ENCODE results near the gene TXNDC2. TPM values are rescaled to one million over a fixed set of nuclear protein-coding genes. Genes with fewer than 3 reads are reported as not detected.
"Not testable (repeated sequence)": the region's sequence is repeated elsewhere in the genome, so short reads cannot be mapped to it uniquely, and the experiment has no call there.

TXNDC2 gene
- total RNA-seq, 2 donors from 2014 or later, result 3.6 TPM; not detected in 1

DNA sequence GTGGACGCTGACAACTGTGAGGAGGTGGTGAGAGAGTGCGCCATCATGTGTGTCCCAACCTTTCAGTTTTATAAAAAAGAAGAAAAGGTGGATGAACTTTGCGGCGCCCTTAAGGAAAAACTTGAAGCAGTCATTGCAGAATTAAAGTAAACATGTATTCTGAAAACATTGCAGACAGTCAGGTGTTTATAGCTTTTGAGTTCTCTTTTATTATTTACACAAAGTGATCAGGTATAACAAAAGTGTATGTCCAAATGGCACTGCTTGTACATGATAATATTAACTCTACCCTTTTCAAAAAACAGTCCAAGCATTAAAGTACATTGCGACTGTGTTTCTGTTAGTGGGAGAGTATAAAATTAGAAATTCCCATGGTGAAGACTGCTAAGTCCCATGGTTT lies 2.2 kb downstream of the TXNDC2 start:
- H3K4me1 ChIP-seq (replicated peaks), result no peaks in the 10 kb centered on the region
- H3K9me3 ChIP-seq, result no peaks in the 10 kb centered on the region
- H3K27me3 ChIP-seq (replicated peaks; ENCODE audit: insufficient read depth), result no peaks in the 10 kb centered on the region
- WGBS, result 75% methylated on average over 5 of the region's 5 CpGs
- H3K36me3 ChIP-seq, result no peaks in the 10 kb centered on the region
- peak overlapping the region in 1 of 2 donors; percentile 63 for H3K27ac ChIP-seq
- no peak for DNase-seq (ENCODE audit: low spot score)
- intact Hi-C loops (cut with DNase I), result no loop called here
- no peak for TF ChIP-seq POLR2A (IDR thresholded peaks at IDR 0.05)
- TF ChIP-seq POLR2AphosphoS5 (IDR thresholded peaks at IDR 0.05), result peak; percentile 66
- TF ChIP-seq, protein P1, sequence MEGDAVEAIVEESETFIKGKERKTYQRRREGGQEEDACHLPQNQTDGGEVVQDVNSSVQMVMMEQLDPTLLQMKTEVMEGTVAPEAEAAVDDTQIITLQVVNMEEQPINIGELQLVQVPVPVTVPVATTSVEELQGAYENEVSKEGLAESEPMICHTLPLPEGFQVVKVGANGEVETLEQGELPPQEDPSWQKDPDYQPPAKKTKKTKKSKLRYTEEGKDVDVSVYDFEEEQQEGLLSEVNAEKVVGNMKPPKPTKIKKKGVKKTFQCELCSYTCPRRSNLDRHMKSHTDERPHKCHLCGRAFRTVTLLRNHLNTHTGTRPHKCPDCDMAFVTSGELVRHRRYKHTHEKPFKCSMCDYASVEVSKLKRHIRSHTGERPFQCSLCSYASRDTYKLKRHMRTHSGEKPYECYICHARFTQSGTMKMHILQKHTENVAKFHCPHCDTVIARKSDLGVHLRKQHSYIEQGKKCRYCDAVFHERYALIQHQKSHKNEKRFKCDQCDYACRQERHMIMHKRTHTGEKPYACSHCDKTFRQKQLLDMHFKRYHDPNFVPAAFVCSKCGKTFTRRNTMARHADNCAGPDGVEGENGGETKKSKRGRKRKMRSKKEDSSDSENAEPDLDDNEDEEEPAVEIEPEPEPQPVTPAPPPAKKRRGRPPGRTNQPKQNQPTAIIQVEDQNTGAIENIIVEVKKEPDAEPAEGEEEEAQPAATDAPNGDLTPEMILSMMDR (IDR thresholded peaks at IDR 0.05), result no peak
- H3K4me3 ChIP-seq, result no peak overlapping the region

DNA sequence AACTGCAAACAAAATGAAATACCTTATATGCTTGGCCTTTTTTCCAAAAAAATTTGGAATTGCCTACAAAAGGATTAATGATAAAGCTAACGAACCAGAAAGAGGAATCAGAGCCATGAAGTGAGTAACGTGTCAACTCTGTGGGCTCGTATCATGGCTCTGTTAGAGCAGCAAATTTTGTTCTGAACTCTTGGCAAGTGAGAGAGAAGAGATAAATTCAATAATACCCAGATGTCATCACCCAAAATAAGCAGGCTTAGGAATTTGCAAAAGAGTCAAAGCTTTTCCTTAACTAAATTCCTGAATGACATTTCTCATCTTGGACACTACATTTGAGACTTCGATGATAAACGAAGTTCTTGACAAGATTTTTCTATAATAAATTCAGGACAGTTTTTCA lies 4.4 kb downstream of the TXNDC2 start:
- H3K4me1 ChIP-seq (replicated peaks), result no peaks in the 10 kb centered on the region
- intact Hi-C loops (cut with DNase I), result no loop called here
- no peaks in the 10 kb centered on the region for H3K36me3 ChIP-seq
- DNase-seq (ENCODE audit: low spot score), result no peak
- H3K27ac ChIP-seq, result no peak overlapping the region
- no peaks in the 10 kb centered on the region for H3K27me3 ChIP-seq (replicated peaks; ENCODE audit: insufficient read depth)
- no peaks in the 10 kb centered on the region for H3K9me3 ChIP-seq
- 80% methylated on average over 5 of the region's 5 CpGs for WGBS
- TF ChIP-seq, protein P1 (IDR thresholded peaks at IDR 0.05), result no peak
- TF ChIP-seq POLR2AphosphoS5 (IDR thresholded peaks at IDR 0.05), result no peak
- TF ChIP-seq POLR2A (IDR thresholded peaks at IDR 0.05), result no peak
- H3K4me3 ChIP-seq, result no peak overlapping the region

GRCh38 chr18:9890957-9891356 lies 5.2 kb downstream of the TXNDC2 start:
- H3K4me3 ChIP-seq, result no peak overlapping the region
- no peak for TF ChIP-seq POLR2A (IDR thresholded peaks at IDR 0.05)
- TF ChIP-seq, protein P1 (IDR thresholded peaks at IDR 0.05), result no peak
- no peaks in the 10 kb centered on the region for H3K9me3 ChIP-seq
- no peaks in the 10 kb centered on the region for H3K36me3 ChIP-seq
- no peak overlapping the region for H3K27ac ChIP-seq
- no peak for DNase-seq (ENCODE audit: low spot score)
- intact Hi-C loops (cut with DNase I), result no loop called here
- no peaks in the 10 kb centered on the region for H3K4me1 ChIP-seq (replicated peaks)
- WGBS, result 96% methylated on average over 1 of the region's 1 CpG
- no peaks in the 10 kb centered on the region for H3K27me3 ChIP-seq (replicated peaks; ENCODE audit: insufficient read depth)

GRCh38 chr18:9891515-9891914 lies 5.7 kb downstream of the TXNDC2 start:
- H3K36me3 ChIP-seq; H3K27me3 ChIP-seq (replicated peaks; ENCODE audit: insufficient read depth); H3K27ac ChIP-seq; H3K4me1 ChIP-seq (replicated peaks); DNase-seq (ENCODE audit: low spot score); H3K4me3 ChIP-seq; intact Hi-C loops (cut with DNase I); H3K9me3 ChIP-seq: not testable (repeated sequence)
- WGBS, result 76% methylated on average over 4 of the region's 4 CpGs

GRCh38 chr18:9894454-9895068 lies 8.8 kb downstream of the TXNDC2 start:
- Histone ChIP-seq H3K4me3 (no peak overlapping the region), H3K36me3 (no peaks in the 10 kb centered on the region), H3K4me1 (replicated peaks) (no peaks in the 10 kb centered on the region), H3K27ac (no peak overlapping the region), H3K9me3 (no peaks in the 10 kb centered on the region), H3K27me3 (replicated peaks; ENCODE audit: insufficient read depth) (no peaks in the 10 kb centered on the region)
- DNase-seq (ENCODE audit: low spot score), result no peak
- 92% methylated on average over 6 of the region's 6 CpGs for WGBS
- TF ChIP-seq POLR2A (IDR thresholded peaks at IDR 0.05), result no peak
- no peak for TF ChIP-seq POLR2AphosphoS5 (IDR thresholded peaks at IDR 0.05)
- TF ChIP-seq, protein P1 (IDR thresholded peaks at IDR 0.05), result no peak
- intact Hi-C loops (cut with DNase I), result no loop called here

All from prostate gland (tissue), 2 donors.